Muscle layer of duodenum (tissue), 2 donors: ENCODE results near the gene OR6J1.
"Not testable (repeated sequence)": the region's sequence is repeated elsewhere in the genome, so short reads cannot be mapped to it uniquely, and the experiment has no call there.

Source experiments
- H3K27ac ChIP-seq: one replicate; pipeline ENCODE4 v1.7.0; 2013; ENCODE audit warnings: mild to moderate bottlenecking, low read length
- H3K27me3 ChIP-seq: one replicate; pipeline ENCODE4 v1.7.0; 2013; ENCODE audit warnings: low read depth, mild to moderate bottlenecking, control low read depth, low read length
- H3K36me3 ChIP-seq, 2 donors: one replicate each; pipeline ENCODE4 v1.7.0; 2013; ENCODE audit warnings: low read length in 2 of 2, control low read depth in 1 of 2, mild to moderate bottlenecking in 1 of 2; ENCODE audit not compliant: insufficient read depth in 2 of 2, control insufficient read depth in 1 of 2
- H3K4me1 ChIP-seq, 2 donors: one replicate each; pipeline ENCODE4 v1.7.0; 2013; ENCODE audit warnings: low read length in 2 of 2, mild to moderate bottlenecking in 2 of 2, control low read depth in 1 of 2, moderate library complexity in 1 of 2; ENCODE audit not compliant: insufficient read depth in 2 of 2, control insufficient read depth in 1 of 2
- H3K4me3 ChIP-seq, 2 donors: one replicate each; pipeline ENCODE4 v1.7.0; 2013; ENCODE audit warnings: low read length in 2 of 2, low read depth in 1 of 2, mild to moderate bottlenecking in 1 of 2
- H3K9me3 ChIP-seq, 2 donors: one replicate each; pipeline ENCODE4 v1.7.0; 2013; ENCODE audit warnings: low read length in 2 of 2, control low read depth in 1 of 2, mild to moderate bottlenecking in 1 of 2; ENCODE audit not compliant: control insufficient read depth in 1 of 2
- donor health status: healthy.

Gene OR6J1

DNA sequence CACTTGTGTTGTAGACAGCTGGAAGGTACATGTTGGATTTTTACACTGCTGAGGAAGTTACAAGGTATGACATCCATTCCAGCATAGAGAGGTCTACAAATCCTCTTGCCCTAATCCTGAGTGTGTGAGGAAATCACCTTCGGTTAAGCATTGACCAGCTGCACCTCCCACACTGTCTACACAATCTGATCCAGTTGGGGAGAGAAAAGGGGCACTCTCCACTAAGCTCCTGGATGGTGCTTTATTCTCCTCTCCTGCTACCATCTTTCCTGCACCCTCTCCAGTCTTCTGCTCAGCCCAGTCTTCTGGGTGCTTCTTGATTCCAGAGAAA lies at the start of gene OR6J1:
Gene OR6J1, minus strand, starts transcription at position 48 of the 331 bp plus-strand sequence. CDS start 9,541 bp downstream, outside the sequence.
- H3K4me1 ChIP-seq = no peaks in the 10 kb centered on the region
- no peaks in the 10 kb centered on the region for H3K9me3 ChIP-seq
- no peak within 1 kb of the TSS for H3K4me3 ChIP-seq
- H3K27ac ChIP-seq = no peak within 1 kb of the TSS
- H3K36me3 ChIP-seq = peaks cover 0 to 4% of the 10 kb centered on the region in 2 donors
- no peaks in the 10 kb centered on the region for H3K27me3 ChIP-seq

DNA sequence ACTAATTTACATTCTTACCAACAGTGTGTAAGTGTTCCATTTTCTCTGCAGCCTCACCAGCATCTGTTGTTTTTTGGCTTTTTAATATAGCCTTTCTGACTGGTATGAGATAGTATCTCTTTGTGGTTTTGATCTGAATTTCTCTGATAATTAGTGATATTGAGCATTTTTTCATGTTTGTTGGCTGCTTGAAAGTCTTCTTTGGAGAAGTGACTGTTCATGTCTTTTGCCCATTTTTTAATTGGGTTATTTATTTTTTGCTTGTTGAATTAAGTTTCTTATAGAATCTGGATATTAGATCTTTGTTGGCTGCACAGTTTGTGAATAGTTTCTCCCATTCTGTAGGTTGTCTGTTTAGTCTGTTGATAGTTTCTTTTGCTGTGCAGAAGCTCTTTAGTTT lies 48.0 kb upstream of the OR6J1 start:
- Histone ChIP-seq H3K27ac (no peak overlapping the region), H3K9me3 (peaks cover 0 to 9% of the 10 kb centered on the region in 2 donors), H3K4me1 (no peaks in the 10 kb centered on the region), H3K4me3 (no peak overlapping the region), H3K27me3 (no peaks in the 10 kb centered on the region), H3K36me3 (no peaks in the 10 kb centered on the region)

DNA sequence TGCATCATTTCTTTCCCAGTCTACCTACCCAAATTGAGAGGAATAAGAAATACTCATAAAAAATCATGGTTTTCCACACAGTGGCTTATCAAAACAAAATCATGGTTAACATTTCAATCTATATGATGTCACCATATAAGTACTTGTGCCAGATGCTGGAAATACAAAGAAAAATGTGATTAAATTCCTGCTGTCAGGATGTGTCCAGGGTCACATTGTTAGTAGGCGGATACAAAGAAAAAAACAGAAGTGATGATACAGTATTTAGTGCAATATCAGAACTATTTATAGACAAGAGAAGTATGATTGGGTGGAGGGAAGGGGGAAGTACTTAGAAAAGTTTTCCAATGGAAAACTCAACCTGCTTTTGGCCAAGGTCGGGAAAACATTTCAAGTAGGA lies 47.0 kb upstream of the OR6J1 start:
- Histone ChIP-seq H3K27me3 (no peaks in the 10 kb centered on the region), H3K27ac (no peak overlapping the region), H3K4me1 (no peaks in the 10 kb centered on the region), H3K4me3 (no peak overlapping the region), H3K9me3 (peaks cover 0 to 9% of the 10 kb centered on the region in 2 donors), H3K36me3 (no peaks in the 10 kb centered on the region)

DNA sequence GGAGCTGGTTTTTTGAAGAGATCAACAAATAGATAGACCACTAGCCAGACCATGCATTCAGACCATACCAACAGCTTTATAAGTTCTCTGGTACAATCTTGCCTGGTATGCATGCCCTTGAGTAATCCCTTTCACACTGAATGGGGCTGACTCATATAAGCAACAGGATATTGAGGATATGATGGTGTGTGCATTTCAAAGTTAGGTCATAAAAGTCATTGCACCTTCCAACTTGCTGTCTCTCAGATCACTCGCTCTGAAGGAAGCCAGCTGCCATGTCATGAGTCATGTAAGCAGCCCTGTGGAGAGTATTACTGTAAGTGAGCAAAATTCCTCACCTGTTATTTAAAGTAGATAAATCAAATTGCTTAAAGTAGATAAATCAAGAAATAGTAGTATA lies 45.0 kb upstream of the OR6J1 start:
- no peak overlapping the region for H3K4me3 ChIP-seq
- H3K27me3 ChIP-seq = no peaks in the 10 kb centered on the region
- H3K9me3 ChIP-seq = peaks cover 0 to 9% of the 10 kb centered on the region in 2 donors
- no peak overlapping the region for H3K27ac ChIP-seq
- H3K4me1 ChIP-seq = no peaks in the 10 kb centered on the region
- H3K36me3 ChIP-seq = no peaks in the 10 kb centered on the region

DNA sequence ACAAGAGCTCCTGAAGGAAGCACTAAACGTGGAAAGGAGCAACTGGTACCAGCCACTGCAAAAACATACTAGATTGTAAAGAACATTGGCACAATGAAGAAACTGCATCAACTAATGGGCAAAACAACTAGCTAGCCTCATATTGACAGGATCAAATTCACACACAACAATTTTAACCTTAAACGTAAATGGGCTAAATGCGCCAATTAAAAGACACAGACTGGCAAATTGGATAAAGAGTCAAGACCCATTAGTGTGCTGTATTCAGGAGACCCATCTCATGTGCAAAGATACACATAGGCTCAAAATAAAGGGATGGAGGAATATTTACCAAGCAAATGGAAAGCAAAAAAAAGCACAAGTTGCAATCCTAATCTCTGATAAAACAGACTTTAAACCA lies 43.8 kb upstream of the OR6J1 start:
- not testable (repeated sequence) for H3K36me3 ChIP-seq, H3K4me3 ChIP-seq, H3K27ac ChIP-seq, H3K4me1 ChIP-seq, H3K9me3 ChIP-seq, H3K27me3 ChIP-seq

GRCh38 chr14:22686176-22686611 lies 42.0 kb upstream of the OR6J1 start:
- not testable (repeated sequence) for H3K27me3 ChIP-seq, H3K4me3 ChIP-seq, H3K27ac ChIP-seq

GRCh38 chr14:22685467-22685866 lies 41.3 kb upstream of the OR6J1 start:
- no peaks in the 10 kb centered on the region for H3K27me3 ChIP-seq
- no peak overlapping the region for H3K4me3 ChIP-seq
- no peaks in the 10 kb centered on the region for H3K9me3 ChIP-seq
- no peaks in the 10 kb centered on the region for H3K4me1 ChIP-seq
- no peak overlapping the region for H3K27ac ChIP-seq
- no peaks in the 10 kb centered on the region for H3K36me3 ChIP-seq

More at GRCh38 chr14:22686176-22686611, 42.0 kb upstream of the OR6J1 start:
- H3K36me3 ChIP-seq, H3K4me1 ChIP-seq, H3K9me3 ChIP-seq: not testable (repeated sequence)

GRCh38 chr14:22683428-22683827 lies 39.3 kb upstream of the OR6J1 start:
- not testable (repeated sequence) for H3K27ac ChIP-seq, H3K4me1 ChIP-seq, H3K36me3 ChIP-seq, H3K4me3 ChIP-seq, H3K9me3 ChIP-seq, H3K27me3 ChIP-seq

DNA sequence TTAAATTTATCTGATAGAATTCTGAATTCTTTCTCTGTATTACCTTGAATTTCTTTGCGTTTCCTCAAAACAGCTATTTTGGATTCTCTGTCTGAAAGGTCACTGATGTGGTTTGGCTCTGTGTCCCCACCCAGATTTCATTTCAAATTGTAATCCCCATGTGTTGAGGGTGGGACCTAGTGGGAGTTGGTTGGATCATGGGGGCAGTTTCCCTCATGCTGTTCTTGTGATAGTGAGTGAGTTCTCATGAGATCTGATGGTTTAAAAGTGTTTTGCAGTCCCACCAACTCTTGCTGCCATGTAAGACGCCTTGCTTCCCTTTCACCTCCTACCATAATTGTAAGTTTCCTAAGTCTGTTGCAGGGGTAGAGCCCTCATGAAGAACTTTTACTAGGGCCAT lies 34.1 kb upstream of the OR6J1 start:
- Histone ChIP-seq H3K4me3 (no peak overlapping the region), H3K36me3 (no peaks in the 10 kb centered on the region), H3K27ac (no peak overlapping the region), H3K4me1 (no peaks in the 10 kb centered on the region), H3K9me3 (no peaks in the 10 kb centered on the region), H3K27me3 (no peaks in the 10 kb centered on the region)

GRCh38 chr14:22677551-22677950 lies 33.4 kb upstream of the OR6J1 start:
- not testable (repeated sequence) for H3K9me3 ChIP-seq, H3K36me3 ChIP-seq, H3K4me3 ChIP-seq, H3K4me1 ChIP-seq, H3K27me3 ChIP-seq, H3K27ac ChIP-seq

DNA sequence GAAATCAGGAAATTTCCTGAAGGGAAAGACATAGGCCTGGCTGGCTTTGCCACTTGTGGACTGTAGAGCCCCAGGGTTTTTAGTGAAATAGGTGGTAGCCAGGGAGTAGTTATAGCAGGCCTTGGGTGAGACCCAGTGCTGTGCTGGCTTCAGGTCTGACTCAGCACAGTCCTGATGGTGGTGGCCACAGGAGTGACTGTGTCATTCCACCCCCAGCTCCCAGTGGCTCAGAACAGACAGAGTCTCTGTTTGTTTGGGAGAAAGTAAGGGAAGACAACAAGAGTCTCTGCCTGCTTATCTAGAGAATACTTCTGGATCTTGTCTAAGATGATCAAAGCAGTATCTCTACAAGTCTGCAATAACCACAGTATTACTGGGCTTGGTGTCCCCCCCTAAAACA lies 27.5 kb upstream of the OR6J1 start:
- Histone ChIP-seq H3K4me3 (no peak overlapping the region), H3K4me1 (no peaks in the 10 kb centered on the region), H3K36me3 (no peaks in the 10 kb centered on the region), H3K27me3 (no peaks in the 10 kb centered on the region), H3K27ac (no peak overlapping the region), H3K9me3 (no peaks in the 10 kb centered on the region)

- Histone ChIP-seq H3K36me3 (no peaks in the 10 kb centered on the region), H3K4me1 (no peaks in the 10 kb centered on the region), H3K27me3 (no peaks in the 10 kb centered on the region), H3K27ac (no peak overlapping the region), H3K4me3 (no peak overlapping the region), H3K9me3 (no peaks in the 10 kb centered on the region)
Measured at GRCh38 chr14:22668863-22669262, 24.7 kb upstream of the OR6J1 start.
